ENCODE data around the gene NDUFAF5.
"Not testable (repeated sequence)": the region's sequence is repeated elsewhere in the genome, so short reads cannot be mapped to it uniquely, and the experiment has no call there.

DNA sequence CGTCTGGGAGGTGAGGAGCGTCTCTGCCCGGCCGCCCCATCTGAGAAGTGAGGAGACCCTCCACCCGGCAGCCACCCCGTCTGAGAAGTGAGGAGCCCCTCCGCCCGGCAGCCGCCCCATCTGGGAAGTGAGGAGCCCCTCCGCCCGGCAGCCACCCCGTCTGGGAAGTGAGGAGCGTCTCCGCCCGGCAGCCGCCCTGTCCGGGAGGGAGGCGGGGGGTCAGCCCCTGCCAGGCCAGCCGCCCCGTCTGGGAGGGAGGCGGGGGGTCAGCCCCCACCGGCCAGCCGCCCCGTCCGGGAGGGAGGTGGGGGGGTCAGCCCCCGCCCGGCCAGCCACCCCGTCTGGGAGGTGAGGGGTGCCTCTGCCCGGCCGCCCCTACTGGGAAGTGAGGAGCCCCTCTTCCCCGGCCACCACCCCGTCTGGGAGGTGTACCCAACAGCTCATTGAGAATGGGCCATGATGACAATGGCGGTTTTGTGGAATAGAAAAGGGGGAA is 24.3 kb upstream of the NDUFAF5 start:
- TF ChIP-seq, protein P1, sequence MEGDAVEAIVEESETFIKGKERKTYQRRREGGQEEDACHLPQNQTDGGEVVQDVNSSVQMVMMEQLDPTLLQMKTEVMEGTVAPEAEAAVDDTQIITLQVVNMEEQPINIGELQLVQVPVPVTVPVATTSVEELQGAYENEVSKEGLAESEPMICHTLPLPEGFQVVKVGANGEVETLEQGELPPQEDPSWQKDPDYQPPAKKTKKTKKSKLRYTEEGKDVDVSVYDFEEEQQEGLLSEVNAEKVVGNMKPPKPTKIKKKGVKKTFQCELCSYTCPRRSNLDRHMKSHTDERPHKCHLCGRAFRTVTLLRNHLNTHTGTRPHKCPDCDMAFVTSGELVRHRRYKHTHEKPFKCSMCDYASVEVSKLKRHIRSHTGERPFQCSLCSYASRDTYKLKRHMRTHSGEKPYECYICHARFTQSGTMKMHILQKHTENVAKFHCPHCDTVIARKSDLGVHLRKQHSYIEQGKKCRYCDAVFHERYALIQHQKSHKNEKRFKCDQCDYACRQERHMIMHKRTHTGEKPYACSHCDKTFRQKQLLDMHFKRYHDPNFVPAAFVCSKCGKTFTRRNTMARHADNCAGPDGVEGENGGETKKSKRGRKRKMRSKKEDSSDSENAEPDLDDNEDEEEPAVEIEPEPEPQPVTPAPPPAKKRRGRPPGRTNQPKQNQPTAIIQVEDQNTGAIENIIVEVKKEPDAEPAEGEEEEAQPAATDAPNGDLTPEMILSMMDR (conservative IDR thresholded peaks at IDR 0.05) = not testable (repeated sequence)
- TF ChIP-seq EZH2 (IDR thresholded peaks at IDR 0.05; ENCODE audit: low read depth) = not testable (repeated sequence)

Measured in PC-9 (cell line).